Kidney (tissue), 14 donors: Measurements from ENCODE around the gene RAP1GAP2. TPM values are rescaled to one million over a fixed set of nuclear protein-coding genes. Genes with fewer than 3 reads are reported as not detected.
A peak's percentile ranks its signal among the peaks of the same experiment; 100 is the strongest.

Experiments
- DNase-seq, 5 donors: peaks; one replicate each; pipeline ENCODE4 v3.0.0-alpha.2; 2013 to 2020
- FAIRE-seq: peaks from 2 replicates; lab custom pipeline; 2012; peaks lifted over from hg19 to GRCh38; lab: Jason Lieb, UNC
- H3K27ac ChIP-seq, 2 donors: one replicate each; pipeline ENCODE4 v1.7.0; 2013; ENCODE audit warnings: low read depth in 2 of 2, low read length in 2 of 2, inconsistent platforms in 1 of 2
- H3K27me3 ChIP-seq: one replicate; pipeline ENCODE4 v1.7.1; 2013; ENCODE audit warnings: low read length, inconsistent platforms; ENCODE audit not compliant: control insufficient read depth, insufficient read depth
- H3K36me3 ChIP-seq, 3 donors: one replicate each; pipeline versions ENCODE4 v1.7.0 to v1.7.1; 2013; ENCODE audit warnings: low read length in 3 of 3, control low read depth in 1 of 3, inconsistent platforms in 1 of 3; ENCODE audit not compliant: insufficient read depth in 3 of 3, control insufficient read depth in 2 of 3
- H3K4me1 ChIP-seq, 3 donors: one replicate each; pipeline versions ENCODE4 v1.7.0 to v1.7.1; 2013; ENCODE audit warnings: low read length in 3 of 3, inconsistent platforms in 1 of 3, low read depth in 1 of 3; ENCODE audit not compliant: control insufficient read depth in 2 of 3, insufficient read depth in 2 of 3
- H3K4me3 ChIP-seq, 3 donors: one replicate each; pipeline versions ENCODE4 v1.7.0 to v1.8.1; 2013; ENCODE audit warnings: low read length in 3 of 3, control low read depth in 1 of 3, inconsistent platforms in 1 of 3
- H3K9ac ChIP-seq, 3 donors: one replicate each; pipeline versions ENCODE4 v1.7.0 to v1.7.1; 2013; ENCODE audit warnings: low read length in 3 of 3, control low read depth in 1 of 3, inconsistent platforms in 1 of 3
- H3K9me3 ChIP-seq, 3 donors: one replicate each; pipeline versions ENCODE4 v1.7.0 to v1.7.1; 2013; ENCODE audit warnings: low read length in 3 of 3, control low read depth in 1 of 3, inconsistent platforms in 1 of 3; ENCODE audit not compliant: control insufficient read depth in 2 of 3, insufficient read depth in 1 of 3
- CTCF ChIP-seq: IDR thresholded peaks from 3 replicates; pipeline ENCODE4 v1.5.1; 2012; ENCODE audit warnings: mild to moderate bottlenecking, moderate library complexity, borderline replicate concordance; ENCODE audit not compliant: insufficient read depth; ENCODE audit errors: extremely low read depth
- intact Hi-C: fragments of 100-400 bp; cut with DNase I; formaldehyde crosslinking; loops from one replicate; pipeline ENCODE4 v1.11.1; 2022
- polyA plus RNA-seq: library from polyadenylated mRNA; stranded (reverse); fragments of 350-450 nt; fragmentation: Illumina TruSeq; extraction: RNeasy Lipid Tissue Mini Kit (QIAGEN cat#74804); gene quantifications from one replicate; pipeline ENCODE4 v1.2.3, GENCODE V29; 2014; ENCODE audit warnings: low read depth, low replicate concordance; ENCODE audit not compliant: insufficient read depth
- total RNA-seq: library from RNA; stranded (reverse); fragmentation: NEBNext Ultra II Directional; extraction: Animal tissue kit (Norgen Biotek cat#: 25700); gene quantifications from one replicate; pipeline ENCODE4 v1.2.1, GENCODE V29; 2021
- donor health status: control.
- donor health status: control.
- donor health status: control.
- donor health status: control.
- donor health status: control.
- donor health status: DM: yes; HTN: yes; CAD: no.
- donor health status: Normal renal cell carcinoma (clear cell type).

The RAP1GAP2 gene
- total and polyA plus RNA-seq, 2 donors from 2014 or later: 6.8 to 46.2 TPM

DNA sequence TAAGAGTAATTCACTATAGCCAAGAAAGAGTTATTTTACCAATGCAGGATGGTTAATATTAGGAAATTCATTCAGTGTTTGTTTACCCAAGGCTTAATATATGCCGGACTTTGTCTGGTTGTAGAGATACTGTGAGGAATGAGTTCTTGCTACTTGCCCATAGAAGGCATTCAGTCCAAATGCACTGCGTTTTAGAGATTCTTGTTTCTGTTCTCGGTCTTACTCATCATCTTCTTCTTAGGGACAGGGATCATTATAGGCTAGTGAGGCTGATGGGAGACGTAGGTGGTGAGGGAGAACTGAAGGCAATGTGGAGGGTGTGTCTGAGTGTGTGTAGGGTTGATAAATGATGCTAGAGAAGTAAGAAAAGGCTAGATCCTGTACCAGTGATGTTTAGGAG, 176.5 kb downstream of the RAP1GAP2 start:
- DNase-seq (no peak), FAIRE-seq (no peak)
- H3K27ac ChIP-seq: no peak overlapping the region
- no peaks in the 10 kb centered on the region for H3K4me1 ChIP-seq
- H3K36me3 ChIP-seq: no peaks in the 10 kb centered on the region
- H3K27me3 ChIP-seq: no peaks in the 10 kb centered on the region
- H3K4me3 ChIP-seq: no peak overlapping the region
- H3K9me3 ChIP-seq: no peaks in the 10 kb centered on the region
- TF ChIP-seq CTCF: no peak
- intact Hi-C loops: no loop called here
- no peak overlapping the region for H3K9ac ChIP-seq

DNA sequence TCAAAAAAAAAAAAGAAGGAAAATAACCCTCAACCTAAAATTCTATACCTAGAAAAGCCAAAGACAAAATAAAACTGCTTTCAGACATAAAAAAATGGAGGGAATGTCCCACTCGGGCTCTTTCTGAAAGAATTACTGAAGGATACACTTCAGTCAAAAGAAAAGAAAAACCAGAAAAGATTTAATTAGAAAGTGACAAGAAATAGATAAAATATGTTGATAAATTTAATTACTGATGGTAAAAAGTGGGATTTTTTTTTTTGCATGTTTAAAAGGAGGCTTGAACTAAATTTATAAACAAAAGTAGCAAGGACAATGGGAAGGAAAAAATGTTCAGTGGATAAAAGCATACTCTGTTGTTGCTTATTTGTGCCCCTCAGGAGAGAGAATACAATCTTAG, 178.1 kb downstream of the RAP1GAP2 start:
- H3K4me1 ChIP-seq: no peaks in the 10 kb centered on the region
- no peak overlapping the region for H3K27ac ChIP-seq
- no peak overlapping the region for H3K4me3 ChIP-seq
- H3K27me3 ChIP-seq: no peaks in the 10 kb centered on the region
- H3K9ac ChIP-seq: no peak overlapping the region
- intact Hi-C loops: no loop called here
- FAIRE-seq (no peak), DNase-seq (no peak)
- no peaks in the 10 kb centered on the region for H3K36me3 ChIP-seq
- TF ChIP-seq CTCF: no peak
- no peaks in the 10 kb centered on the region for H3K9me3 ChIP-seq

- no peaks in the 10 kb centered on the region for H3K36me3 ChIP-seq
- TF ChIP-seq CTCF: no peak
- H3K4me1 ChIP-seq: no peaks in the 10 kb centered on the region
- H3K4me3 ChIP-seq: peak overlapping the region; percentile 42 to 65 (median 52)
- no peaks in the 10 kb centered on the region for H3K27me3 ChIP-seq
- DNase-seq: peak in 3 of 5 donors; percentile 42 to 66 (median 58)
- intact Hi-C loops: no loop called here
- no peak for FAIRE-seq
- no peak overlapping the region for H3K27ac ChIP-seq
- no peak overlapping the region for H3K9ac ChIP-seq
- H3K9me3 ChIP-seq: no peaks in the 10 kb centered on the region
Measured at GRCh38 chr17:2975469-2975958, 179.3 kb downstream of the RAP1GAP2 start.

DNA sequence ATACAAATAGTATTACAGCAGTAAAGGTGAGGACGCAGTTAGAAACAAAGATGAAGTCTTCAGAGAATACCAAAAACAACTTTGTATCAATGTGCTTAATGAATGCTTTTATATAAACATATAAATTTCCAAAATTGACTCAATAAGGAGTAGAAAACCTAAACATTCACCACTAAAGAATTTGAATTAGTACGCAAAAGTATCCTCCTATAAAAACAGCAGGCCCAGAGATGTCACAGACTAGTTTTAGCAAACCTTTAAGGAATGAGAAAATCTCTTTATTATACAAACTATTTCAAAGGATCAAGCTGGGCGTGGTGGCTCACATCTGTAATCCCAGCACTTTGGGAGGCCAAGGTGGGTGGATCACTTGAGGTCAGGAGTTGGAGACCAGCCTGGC, 180.9 kb downstream of the RAP1GAP2 start:
- no peaks in the 10 kb centered on the region for H3K4me1 ChIP-seq
- no peak overlapping the region for H3K27ac ChIP-seq
- H3K36me3 ChIP-seq: no peaks in the 10 kb centered on the region
- no peaks in the 10 kb centered on the region for H3K9me3 ChIP-seq
- DNase-seq (no peak), FAIRE-seq (no peak)
- no peak for TF ChIP-seq CTCF
- H3K27me3 ChIP-seq: no peaks in the 10 kb centered on the region
- intact Hi-C loops: no loop called here
- no peak overlapping the region for H3K9ac ChIP-seq
- no peak overlapping the region for H3K4me3 ChIP-seq
